ENCODE results near the gene RFX6. TPM values are rescaled to one million over a fixed set of nuclear protein-coding genes. Genes with fewer than 3 reads are reported as not detected.

RFX6 gene
- total and polyA plus RNA-seq, 4 donors = not detected

DNA sequence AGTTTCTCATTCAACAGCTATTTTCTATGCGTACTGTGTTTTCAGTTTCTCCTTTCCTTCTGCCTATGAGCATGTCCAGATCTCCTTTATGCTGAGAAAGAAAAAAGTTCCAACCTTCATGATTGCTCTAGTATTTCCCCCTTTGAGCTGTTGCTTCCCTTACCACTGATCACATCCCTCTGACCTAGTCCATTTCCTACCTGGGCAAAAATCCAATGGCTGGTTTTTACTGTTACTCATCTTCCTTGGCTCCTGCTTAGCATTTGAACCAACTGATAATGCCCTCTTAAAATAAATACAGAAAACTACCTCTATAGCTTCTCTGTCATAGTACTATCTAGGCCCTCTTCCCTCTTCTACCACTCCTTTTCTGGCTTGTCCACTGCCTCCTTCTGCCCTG lies 6.0 kb downstream of the RFX6 start:
- 94% methylated on average over 1 of the region's 1 CpG for WGBS
- H3K27me3 ChIP-seq (ENCODE audit: control insufficient read depth in 4 of 4, insufficient read depth in 4 of 4, low read length in 3 of 4) = peaks cover 0 to 1% (median 0%) of the 10 kb centered on the region in 4 donors
- H3K36me3 ChIP-seq (ENCODE audit: control insufficient read depth in 4 of 4, insufficient read depth in 3 of 4, low read depth in 1 of 4, low read length in 3 of 4) = no peaks in the 10 kb centered on the region
- TF ChIP-seq GABPA (IDR thresholded peaks at IDR 0.05 in 1 of 2, conservative IDR thresholded peaks at IDR 0.05 in 1 of 2) = no peak
- TF ChIP-seq FOXA1 (IDR thresholded peaks at IDR 0.05) = no peak
- no peak for TF ChIP-seq FOXA2 (IDR thresholded peaks at IDR 0.05)
- TF ChIP-seq, protein P1, sequence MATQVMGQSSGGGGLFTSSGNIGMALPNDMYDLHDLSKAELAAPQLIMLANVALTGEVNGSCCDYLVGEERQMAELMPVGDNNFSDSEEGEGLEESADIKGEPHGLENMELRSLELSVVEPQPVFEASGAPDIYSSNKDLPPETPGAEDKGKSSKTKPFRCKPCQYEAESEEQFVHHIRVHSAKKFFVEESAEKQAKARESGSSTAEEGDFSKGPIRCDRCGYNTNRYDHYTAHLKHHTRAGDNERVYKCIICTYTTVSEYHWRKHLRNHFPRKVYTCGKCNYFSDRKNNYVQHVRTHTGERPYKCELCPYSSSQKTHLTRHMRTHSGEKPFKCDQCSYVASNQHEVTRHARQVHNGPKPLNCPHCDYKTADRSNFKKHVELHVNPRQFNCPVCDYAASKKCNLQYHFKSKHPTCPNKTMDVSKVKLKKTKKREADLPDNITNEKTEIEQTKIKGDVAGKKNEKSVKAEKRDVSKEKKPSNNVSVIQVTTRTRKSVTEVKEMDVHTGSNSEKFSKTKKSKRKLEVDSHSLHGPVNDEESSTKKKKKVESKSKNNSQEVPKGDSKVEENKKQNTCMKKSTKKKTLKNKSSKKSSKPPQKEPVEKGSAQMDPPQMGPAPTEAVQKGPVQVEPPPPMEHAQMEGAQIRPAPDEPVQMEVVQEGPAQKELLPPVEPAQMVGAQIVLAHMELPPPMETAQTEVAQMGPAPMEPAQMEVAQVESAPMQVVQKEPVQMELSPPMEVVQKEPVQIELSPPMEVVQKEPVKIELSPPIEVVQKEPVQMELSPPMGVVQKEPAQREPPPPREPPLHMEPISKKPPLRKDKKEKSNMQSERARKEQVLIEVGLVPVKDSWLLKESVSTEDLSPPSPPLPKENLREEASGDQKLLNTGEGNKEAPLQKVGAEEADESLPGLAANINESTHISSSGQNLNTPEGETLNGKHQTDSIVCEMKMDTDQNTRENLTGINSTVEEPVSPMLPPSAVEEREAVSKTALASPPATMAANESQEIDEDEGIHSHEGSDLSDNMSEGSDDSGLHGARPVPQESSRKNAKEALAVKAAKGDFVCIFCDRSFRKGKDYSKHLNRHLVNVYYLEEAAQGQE (IDR thresholded peaks at IDR 0.05) = no peak
- TF ChIP-seq EGR1 (IDR thresholded peaks at IDR 0.05; ENCODE audit: low read depth in 2 of 2) = no peak
- no peak for TF ChIP-seq JUND (IDR thresholded peaks at IDR 0.05)
- TF ChIP-seq, protein P2, sequence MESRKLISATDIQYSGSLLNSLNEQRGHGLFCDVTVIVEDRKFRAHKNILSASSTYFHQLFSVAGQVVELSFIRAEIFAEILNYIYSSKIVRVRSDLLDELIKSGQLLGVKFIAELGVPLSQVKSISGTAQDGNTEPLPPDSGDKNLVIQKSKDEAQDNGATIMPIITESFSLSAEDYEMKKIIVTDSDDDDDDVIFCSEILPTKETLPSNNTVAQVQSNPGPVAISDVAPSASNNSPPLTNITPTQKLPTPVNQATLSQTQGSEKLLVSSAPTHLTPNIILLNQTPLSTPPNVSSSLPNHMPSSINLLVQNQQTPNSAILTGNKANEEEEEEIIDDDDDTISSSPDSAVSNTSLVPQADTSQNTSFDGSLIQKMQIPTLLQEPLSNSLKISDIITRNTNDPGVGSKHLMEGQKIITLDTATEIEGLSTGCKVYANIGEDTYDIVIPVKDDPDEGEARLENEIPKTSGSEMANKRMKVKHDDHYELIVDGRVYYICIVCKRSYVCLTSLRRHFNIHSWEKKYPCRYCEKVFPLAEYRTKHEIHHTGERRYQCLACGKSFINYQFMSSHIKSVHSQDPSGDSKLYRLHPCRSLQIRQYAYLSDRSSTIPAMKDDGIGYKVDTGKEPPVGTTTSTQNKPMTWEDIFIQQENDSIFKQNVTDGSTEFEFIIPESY (IDR thresholded peaks at IDR 0.05) = no peak
- TF ChIP-seq, protein P3, sequence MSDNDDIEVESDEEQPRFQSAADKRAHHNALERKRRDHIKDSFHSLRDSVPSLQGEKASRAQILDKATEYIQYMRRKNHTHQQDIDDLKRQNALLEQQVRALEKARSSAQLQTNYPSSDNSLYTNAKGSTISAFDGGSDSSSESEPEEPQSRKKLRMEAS (IDR thresholded peaks at IDR 0.05) = no peak
- TF ChIP-seq HNF4G (IDR thresholded peaks at IDR 0.05) = no peak
- TF ChIP-seq, protein P4, sequence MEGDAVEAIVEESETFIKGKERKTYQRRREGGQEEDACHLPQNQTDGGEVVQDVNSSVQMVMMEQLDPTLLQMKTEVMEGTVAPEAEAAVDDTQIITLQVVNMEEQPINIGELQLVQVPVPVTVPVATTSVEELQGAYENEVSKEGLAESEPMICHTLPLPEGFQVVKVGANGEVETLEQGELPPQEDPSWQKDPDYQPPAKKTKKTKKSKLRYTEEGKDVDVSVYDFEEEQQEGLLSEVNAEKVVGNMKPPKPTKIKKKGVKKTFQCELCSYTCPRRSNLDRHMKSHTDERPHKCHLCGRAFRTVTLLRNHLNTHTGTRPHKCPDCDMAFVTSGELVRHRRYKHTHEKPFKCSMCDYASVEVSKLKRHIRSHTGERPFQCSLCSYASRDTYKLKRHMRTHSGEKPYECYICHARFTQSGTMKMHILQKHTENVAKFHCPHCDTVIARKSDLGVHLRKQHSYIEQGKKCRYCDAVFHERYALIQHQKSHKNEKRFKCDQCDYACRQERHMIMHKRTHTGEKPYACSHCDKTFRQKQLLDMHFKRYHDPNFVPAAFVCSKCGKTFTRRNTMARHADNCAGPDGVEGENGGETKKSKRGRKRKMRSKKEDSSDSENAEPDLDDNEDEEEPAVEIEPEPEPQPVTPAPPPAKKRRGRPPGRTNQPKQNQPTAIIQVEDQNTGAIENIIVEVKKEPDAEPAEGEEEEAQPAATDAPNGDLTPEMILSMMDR (IDR thresholded peaks at IDR 0.05; ENCODE audit: low read depth, low read length, missing input control) = no peak
- no peak for TF ChIP-seq RXRA (IDR thresholded peaks at IDR 0.05)
- no peak for TF ChIP-seq RAD21 (IDR thresholded peaks at IDR 0.05)
- no peak for TF ChIP-seq SP1 (IDR thresholded peaks at IDR 0.05)
- TF ChIP-seq TAF1 (conservative IDR thresholded peaks at IDR 0.05) = no peak
- no peak overlapping the region for H3K9ac ChIP-seq (ENCODE audit: low read depth in 1 of 2, low read length in 2 of 2)
- H3K4me1 ChIP-seq (ENCODE audit: control insufficient read depth in 4 of 4, insufficient read depth in 4 of 4, low read length in 3 of 4) = no peaks in the 10 kb centered on the region
- no peak overlapping the region for H3K4me3 ChIP-seq (ENCODE audit: low read depth in 1 of 3, low read length in 3 of 3)
- no peak overlapping the region for H3K27ac ChIP-seq (ENCODE audit: low read depth in 1 of 2, low read length in 2 of 2)
- no peak for DNase-seq (ENCODE audit: low spot score)
- no peaks in the 10 kb centered on the region for H3K9me3 ChIP-seq (ENCODE audit: control insufficient read depth in 4 of 4, low read length in 3 of 4)

DNA sequence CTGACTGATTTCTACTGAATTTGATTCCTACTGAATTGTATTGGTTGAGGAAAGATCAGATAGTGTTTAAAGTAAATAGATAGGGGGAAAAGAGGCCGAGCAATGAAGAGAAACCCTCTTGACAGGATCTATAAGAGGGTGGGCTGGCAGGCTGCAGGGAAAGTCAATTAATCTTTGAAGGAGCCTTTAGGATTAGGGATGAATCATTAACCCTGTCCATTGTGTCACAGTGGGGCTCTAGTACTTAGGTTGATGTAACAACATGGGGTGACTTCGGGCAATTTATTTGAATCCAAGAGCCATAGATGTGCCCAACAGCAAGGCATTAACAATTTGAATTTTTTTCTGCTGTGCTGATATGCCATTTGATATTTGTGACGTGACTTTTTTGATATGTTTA lies 7.5 kb downstream of the RFX6 start:
- DNase-seq (ENCODE audit: low spot score) = no peak
- no peaks in the 10 kb centered on the region for H3K4me1 ChIP-seq (ENCODE audit: control insufficient read depth in 4 of 4, insufficient read depth in 4 of 4, low read length in 3 of 4)
- H3K9me3 ChIP-seq (ENCODE audit: control insufficient read depth in 4 of 4, low read length in 3 of 4) = no peaks in the 10 kb centered on the region
- 87% methylated on average over 3 of the region's 3 CpGs for WGBS
- no peak overlapping the region for H3K4me3 ChIP-seq (ENCODE audit: low read depth in 1 of 3, low read length in 3 of 3)
- H3K36me3 ChIP-seq (ENCODE audit: control insufficient read depth in 4 of 4, insufficient read depth in 3 of 4, low read depth in 1 of 4, low read length in 3 of 4) = no peaks in the 10 kb centered on the region
- TF ChIP-seq FOXA1 (IDR thresholded peaks at IDR 0.05) = no peak
- TF ChIP-seq, protein P3 (IDR thresholded peaks at IDR 0.05) = no peak
- TF ChIP-seq TAF1 (conservative IDR thresholded peaks at IDR 0.05) = no peak
- TF ChIP-seq EGR1 (IDR thresholded peaks at IDR 0.05; ENCODE audit: low read depth in 2 of 2) = no peak
- TF ChIP-seq, protein P5, sequence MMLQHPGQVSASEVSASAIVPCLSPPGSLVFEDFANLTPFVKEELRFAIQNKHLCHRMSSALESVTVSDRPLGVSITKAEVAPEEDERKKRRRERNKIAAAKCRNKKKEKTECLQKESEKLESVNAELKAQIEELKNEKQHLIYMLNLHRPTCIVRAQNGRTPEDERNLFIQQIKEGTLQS (IDR thresholded peaks at IDR 0.05) = no peak
- TF ChIP-seq FOXA2 (IDR thresholded peaks at IDR 0.05) = no peak
- TF ChIP-seq NR2F2 (IDR thresholded peaks at IDR 0.05) = no peak
- TF ChIP-seq RAD21 (IDR thresholded peaks at IDR 0.05) = no peak
- TF ChIP-seq, protein P2 (IDR thresholded peaks at IDR 0.05) = no peak
- TF ChIP-seq, protein P4 (IDR thresholded peaks at IDR 0.05; ENCODE audit: low read depth, low read length, missing input control) = no peak
- TF ChIP-seq YY1 (IDR thresholded peaks at IDR 0.05) = no peak
- TF ChIP-seq GABPA (IDR thresholded peaks at IDR 0.05 in 1 of 2, conservative IDR thresholded peaks at IDR 0.05 in 1 of 2) = no peak
- no peaks in the 10 kb centered on the region for H3K27me3 ChIP-seq (ENCODE audit: control insufficient read depth in 4 of 4, insufficient read depth in 4 of 4, low read length in 3 of 4)
- no peak overlapping the region for H3K27ac ChIP-seq (ENCODE audit: low read depth in 1 of 2, low read length in 2 of 2)
- no peak overlapping the region for H3K9ac ChIP-seq (ENCODE audit: low read depth in 1 of 2, low read length in 2 of 2)
